HG02885 (cell line): ENCODE results near the gene IL15.
"Not testable (repeated sequence)": the region's sequence is repeated elsewhere in the genome, so short reads cannot be mapped to it uniquely, and the experiment has no call there.

Experiments
- ATAC-seq: cut with Tn5 transposase; IDR thresholded peaks from one replicate; pipeline ENCODE4 v1.9.1; 2021; ENCODE audit warnings: mild to moderate bottlenecking; ENCODE audit not compliant: unreplicated experiment, poor library complexity

IL15 gene

DNA sequence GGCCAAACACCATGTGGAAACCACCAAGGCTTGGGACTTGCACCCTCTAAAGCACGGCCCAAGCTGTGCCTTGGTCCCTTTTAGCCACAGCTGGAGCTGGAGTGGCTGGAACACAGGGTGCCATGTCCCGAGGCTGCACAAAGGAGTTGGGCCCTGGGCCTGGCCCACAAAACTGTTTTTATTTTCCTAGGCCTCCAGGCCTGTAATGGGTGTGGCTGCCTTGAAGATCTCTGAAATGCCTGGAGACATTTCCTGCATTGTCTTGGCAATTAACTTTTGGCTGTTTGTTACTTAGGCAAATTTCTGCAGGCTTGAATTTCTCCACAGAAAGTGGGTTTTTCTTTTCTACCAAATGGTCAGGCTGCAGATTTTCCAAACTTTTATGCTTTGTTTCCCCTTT is 55.7 kb downstream of the IL15 start:
- ATAC-seq: no peak

DNA sequence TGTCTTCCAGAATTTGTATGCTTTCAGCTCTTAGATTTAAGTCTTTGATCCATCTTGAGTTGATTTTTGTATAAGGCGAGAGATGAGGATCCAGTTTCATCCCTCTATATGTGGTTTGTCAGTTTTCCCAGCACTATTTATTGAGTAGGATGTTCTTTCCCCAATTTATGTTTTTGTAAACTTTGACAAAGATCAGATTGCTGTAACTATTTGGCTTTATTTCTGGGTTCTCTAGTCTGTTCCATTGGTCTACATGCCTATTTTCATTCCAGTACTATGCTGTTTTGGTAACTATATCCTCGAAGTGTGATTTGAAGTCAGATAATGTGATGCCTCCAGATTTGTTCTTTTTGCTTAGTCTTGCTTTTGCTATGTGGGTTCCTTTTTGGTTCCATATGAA is 60.7 kb downstream of the IL15 start:
- no peak for ATAC-seq

DNA sequence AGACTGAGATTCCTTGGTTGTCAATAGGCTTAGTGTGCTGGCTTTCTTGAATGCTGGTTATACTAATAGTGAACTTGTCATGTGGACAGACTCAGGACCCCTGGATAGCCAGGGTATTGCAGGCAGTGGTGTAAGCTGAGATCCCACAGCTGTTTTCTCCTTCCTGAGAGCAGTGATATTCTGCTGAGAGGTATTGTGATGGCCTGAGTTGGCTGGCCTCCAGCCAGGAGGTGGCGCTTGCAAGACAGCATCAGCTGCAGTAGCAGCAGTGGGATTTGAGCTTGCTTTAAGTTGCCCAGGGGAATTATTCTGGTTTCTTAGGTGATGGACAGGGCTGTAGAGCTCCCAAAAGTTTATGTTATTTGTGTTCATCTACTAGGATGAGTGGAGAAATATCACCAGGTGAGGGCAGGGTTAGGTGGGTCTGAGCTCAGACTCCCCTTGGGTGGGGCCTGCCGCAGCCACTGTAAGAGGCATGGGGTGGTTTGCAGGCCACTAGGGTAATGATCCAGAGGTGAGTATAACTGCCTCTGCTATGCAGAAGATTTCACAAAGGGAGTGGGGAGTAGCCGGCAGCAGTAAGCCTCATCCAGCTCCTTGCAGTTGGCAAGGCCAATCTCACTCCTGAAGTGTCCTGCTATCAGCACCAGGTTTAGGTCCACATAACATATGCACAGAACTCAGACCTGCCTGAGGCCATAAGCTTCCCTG is 66.2 kb downstream of the IL15 start:
- ATAC-seq: no peak

DNA sequence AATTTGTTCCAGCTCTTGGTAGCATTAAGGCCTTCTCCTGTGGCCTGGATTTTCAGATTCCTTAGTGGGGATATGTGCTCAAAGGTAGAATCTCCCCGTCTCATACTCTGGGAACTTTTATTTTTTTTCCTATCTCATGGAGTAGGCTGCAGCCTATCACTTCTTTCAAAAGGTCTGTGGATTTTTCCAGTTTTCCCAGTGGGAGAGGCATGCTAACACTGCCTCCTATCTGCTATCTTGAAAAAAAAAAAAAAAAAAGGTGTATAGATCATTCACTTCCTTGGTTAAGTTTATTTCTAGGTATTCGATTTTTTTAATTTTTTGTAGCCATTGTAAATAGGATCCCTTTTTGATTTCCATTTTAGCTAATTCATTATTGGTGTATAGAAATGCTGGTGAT is 67.1 kb downstream of the IL15 start:
- ATAC-seq: no peak

DNA sequence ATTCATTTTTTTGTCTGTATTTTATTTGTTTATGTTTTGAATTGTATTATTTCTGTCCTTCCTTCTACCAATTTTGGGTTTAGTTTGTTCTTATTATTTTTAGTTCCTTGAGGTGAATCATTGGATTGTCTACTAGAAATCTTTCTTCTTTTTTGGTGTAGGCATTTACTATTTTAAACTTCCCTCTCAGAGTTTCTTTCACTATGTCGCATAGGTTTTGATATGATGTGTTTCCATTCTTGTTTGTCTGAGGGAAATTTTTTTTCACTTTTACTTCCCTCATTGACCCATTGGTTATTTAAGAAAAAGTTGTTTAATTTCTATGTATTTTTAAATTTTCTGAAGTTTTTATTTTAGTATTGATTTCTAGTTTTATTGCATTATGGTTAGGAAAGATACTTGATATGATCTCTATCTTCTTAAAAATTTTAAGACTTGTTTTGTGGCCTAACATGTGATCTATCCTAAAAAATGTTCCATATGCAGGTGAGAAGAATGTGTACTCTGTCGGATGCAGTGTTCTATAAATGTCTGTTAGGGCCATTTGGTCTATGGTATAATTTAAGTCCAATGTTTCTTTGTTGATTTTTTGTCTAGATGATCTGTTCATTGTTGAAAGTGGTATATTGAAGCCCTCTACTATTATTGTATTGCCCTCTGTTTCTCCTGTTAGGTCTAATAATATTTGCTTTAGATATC is 68.8 kb downstream of the IL15 start:
- peak; percentile 79 for ATAC-seq

DNA sequence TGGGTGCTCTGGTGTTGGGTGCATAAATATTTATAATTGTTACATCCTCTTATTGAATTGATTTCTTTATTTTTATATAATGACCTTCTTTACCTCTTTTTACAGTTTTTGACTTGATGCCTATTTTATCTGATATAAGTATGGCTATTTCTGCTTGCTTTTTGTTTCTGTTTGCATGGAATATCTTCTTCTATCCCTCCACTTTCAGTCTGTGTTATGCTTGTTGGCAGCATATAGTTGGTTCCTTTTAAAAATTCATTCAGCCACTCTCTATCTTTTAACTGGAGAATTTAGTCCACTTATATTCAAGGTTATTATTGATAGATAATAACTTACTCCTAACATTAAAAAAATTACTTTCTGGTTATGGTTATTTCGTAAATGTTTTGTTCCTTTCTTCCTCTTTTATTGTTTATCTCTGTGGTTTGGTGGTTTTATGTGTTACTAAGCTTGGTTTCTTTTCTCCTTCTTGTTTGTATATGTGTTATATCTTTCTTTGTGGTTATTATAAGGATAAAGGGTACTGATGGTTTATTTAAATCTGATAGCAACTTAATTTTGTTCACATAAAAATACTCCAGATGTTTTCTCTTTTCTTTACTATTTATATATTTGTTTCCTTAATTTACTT is 69.5 kb downstream of the IL15 start:
- peak; percentile 58 for ATAC-seq

DNA sequence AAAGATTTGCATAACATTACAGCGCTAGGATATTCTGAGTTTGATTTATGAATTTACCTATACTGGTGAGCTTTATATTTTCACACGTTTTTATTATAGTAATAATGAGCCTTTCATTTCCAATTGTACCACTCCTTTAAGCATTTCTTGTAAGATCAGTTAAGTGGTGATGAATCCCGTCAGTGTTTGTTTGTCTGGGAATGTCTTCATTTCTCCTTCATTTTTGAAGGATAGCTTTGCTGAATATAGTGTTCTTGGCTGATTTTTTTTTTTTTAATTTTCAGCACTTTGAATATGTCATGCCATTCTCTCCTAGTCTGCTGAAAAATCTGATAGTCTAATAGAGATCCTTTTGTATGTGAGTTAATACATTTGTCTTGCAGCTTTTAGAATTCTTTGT is 70.1 kb downstream of the IL15 start:
- peak; percentile 3 for ATAC-seq

DNA sequence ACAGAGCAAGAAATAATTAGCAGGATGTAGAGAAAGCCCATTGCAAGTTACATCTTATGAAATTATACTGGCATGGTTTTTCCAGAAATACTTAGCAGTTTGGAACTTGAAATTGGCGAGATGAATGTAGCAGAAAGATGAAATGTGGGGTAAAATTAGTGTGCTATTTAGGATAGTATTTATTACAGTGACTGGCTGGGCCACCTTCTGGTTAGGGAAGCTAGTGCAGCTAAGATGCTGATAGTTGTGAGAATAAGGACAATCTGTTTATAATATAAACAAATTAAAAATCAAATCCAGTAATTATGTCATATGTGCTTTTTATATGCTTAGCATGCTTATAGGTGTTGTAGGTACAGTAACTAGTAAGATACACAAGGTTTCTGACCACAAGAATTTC is 74.8 kb downstream of the IL15 start:
- ATAC-seq: peak; percentile 65

DNA sequence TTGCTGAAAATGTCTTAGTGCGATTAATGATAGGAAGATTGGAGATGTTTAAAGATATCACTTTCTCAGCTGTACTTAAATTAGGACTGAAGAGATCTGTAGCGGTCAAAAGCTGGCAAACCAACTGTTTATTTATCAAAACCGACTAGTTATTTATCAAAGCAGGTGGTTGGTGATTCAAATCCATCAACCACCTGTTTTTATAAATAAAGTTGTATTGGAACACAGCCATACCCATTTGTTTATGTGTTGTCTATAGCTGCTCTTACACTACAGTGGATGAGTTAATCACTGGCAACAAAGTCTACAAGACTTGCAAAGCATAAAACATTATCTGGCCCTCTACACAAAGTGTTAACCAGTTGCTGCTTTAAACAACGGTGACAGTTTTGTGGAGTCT is 76.8 kb downstream of the IL15 start:
- no peak for ATAC-seq

DNA sequence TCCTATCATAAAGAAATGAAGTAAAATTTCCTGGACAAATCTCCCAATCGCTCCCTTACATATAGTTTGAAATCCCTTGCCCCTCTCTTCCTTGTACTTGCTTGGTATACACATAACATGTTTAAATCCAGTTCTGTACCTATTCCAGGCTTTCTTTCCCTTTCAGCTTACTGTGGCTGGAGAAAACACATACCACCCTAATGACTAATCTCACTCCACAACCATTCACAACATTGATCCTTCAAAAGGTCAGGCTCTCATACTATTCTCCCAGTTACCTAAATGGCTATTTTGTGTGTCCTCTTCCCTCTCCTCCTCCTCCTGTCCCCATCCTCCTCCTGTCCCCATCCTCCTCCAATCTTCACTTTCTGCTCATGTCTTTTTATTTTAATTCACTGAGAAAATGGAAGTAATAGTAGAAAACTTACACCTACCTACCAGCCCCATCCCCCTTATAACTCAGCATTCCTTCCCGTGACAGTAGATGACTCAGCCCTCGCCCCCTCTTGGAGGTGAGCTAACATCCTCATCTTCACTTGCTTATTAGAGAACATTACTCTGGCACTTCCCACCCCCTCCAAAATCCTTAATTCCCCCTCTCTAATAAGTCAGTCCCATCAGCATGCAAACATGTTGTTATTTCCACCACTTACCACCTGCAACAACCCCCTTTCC is 77.5 kb downstream of the IL15 start:
- ATAC-seq: no peak

DNA sequence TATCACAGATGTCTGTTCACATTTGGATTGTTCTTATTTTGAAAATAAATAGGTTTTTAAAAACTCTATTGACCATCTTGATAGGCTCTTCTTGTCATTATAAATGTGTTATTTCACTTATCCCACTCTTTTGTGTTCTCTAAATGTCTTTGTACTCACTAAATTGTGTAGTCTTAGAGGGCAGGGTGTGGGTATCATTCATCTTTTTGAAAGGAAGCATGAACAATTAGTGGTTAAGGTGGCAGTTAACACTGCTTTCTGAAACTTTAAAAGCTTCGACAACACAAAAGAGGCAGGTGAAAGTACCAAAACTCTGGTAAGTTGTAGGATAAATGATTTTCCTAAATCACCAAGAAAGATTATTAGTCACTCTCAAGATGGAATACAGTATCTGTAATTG is 83.2 kb downstream of the IL15 start:
- no peak for ATAC-seq

DNA sequence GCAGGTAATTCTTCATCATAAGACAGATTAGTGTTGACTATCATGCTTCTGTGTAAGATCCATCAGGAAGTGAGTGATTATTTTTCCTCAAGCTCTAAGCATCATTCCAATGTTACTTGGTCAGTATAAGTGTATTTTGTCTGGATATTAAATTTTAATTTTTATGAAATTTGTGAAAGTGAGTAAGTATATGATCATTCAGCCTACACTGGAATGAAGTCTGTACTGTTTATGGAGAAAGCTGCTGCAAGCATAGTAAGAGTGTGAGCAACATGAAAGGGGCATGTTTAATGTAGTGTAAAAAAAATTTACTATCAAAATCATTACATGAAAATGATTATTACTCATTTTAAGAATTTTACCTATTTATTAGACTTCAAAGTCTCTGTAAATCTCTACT is 84.8 kb downstream of the IL15 start:
- no peak for ATAC-seq

DNA sequence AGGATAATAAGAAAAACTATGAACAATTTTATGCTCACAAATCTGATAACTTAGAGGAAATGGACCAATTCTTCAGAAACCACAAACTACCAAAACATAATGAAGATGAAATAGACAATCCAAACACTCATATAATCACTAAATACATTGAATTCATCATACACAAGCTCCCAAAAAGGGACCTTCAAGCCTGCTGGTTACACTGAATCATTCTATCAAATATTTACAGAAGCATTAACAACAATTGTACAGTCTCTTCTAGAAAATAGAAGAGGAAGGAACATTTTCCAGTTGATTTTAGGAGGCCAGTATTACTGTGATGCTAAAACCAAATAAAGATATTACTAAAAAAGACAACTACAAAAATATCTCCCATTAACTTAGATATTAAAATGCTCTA is 88.3 kb downstream of the IL15 start:
- no peak for ATAC-seq

DNA sequence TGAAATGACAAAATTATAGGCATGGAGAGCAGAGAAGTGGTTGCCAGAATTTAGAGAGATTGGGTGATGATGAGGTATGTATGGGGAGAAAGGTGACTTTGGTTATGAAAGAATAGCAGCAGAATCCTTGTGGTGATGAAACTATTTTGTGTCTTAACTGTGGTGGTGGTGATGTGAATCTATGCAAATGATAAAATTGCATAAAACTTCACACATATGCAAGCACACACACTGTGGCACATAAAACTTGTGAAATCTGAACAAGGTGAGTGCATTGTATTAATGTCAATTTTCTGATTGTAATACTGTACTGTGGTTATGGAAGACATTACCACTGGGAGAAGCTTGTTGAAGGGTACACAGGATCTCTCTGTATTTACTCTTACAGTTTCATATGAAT is 91.0 kb downstream of the IL15 start:
- no peak for ATAC-seq

DNA sequence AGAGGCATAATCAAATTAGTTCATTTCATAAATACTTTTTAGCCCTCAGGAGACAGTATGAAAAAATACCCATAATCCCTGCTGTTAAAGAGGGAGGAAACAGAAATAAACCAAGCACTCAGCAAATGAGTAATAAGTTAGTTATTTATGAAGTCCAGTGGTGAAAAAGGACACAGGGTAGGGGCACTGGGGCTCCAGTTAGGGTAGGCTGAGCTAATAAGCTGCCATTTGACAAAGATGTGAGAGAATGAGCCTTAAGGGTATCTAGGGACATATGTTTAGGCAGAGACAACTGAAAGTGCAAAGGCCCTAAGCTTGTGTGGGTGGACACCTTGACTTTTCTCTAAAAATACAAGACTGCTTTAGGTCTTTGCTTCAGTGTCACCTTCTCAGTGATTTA is 94.4 kb downstream of the IL15 start:
- ATAC-seq: peak; percentile 76

DNA sequence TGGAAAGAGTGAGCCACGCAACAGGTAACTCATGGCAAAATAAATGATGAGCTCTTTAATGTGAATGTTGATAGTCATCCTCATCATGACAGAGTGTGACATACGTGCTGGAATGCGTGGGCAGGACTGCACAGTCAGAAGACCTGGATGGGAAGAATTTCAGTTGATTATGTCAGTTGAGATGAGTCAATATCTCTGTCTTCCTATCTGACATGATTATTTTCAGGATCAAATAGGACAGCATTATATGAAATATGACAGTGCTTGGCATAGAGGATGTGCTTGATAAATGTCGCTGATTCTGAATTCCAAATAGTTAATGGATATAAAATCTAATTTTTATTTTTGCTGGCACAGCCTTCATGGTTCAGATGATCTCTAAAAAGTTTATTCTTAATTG is 95.1 kb downstream of the IL15 start:
- no peak for ATAC-seq

DNA sequence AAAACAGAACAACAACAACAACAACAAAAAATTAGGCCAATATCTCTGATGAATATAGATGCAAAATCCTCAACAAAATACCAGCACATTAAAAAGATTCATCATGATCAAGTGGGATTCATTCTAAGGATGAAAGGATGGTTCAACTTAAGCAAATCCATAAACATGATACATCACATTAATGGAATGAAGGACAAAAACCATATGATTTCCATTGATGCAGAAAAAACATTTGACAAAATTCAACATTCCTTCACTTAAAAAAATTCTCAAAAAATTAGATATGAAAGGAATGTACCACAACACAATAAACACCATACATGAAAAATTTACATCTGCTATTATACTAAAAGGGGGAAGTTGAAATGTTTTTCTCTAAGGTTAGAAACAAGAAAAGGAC is 103.3 kb downstream of the IL15 start:
- no peak for ATAC-seq

DNA sequence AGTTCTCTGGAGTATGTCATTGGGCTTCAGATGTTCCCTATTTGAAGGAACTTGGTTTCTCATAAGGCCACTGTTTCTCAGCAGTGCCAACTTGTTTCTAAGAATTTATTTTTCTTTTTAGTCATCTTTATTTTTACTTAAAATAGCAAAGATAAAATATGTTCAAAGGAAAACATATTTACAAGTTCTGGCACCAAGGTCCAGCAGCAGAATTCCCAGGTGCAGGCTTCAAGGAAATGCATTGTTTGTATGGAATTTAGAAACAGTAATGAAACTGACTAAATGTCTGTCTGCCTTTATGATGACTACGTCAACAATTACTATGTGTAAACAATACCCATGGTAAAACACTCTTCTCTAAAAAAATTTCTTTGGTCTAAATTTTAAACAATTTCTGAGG is 109.6 kb downstream of the IL15 start:
- no peak for ATAC-seq

DNA sequence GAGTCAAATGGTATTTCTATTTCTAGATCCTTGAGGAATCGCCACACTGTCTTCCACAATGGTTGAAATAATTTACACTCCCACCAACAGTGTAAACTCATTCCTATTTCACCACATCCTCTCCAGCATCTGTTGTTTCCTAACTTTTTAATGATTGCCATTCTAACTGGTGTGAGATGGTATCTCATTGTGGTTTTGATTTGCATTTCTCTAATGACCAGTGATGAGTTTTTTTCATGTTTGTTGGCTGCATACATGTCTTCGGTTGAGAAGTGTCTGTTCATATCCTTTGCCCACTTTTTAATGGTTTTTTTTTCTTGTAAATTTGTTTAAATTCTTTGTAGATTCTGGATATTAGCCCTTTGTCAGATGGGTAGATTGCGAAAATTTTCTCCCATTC is 115.4 kb downstream of the IL15 start:
- not testable (repeated sequence) for ATAC-seq

DNA sequence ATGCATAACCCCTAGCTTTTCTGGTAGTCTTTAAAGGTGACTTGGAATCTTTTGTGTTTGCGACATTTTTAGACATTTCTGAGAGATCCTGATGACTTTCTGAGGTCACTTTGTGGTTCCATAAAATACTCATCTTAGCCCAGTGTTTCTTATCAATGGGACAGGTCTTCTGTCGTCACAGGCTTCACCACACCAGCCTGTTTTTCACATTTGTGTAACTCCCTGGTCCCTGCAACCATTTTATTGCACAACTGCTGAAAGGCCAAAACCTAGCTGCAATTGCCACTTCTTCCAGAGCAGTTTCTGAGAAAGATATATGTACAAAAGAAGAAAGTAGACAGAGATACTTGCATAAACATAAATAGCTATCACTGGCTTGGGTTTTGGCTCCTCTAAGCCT is 120.9 kb downstream of the IL15 start:
- ATAC-seq: peak; percentile 48

DNA sequence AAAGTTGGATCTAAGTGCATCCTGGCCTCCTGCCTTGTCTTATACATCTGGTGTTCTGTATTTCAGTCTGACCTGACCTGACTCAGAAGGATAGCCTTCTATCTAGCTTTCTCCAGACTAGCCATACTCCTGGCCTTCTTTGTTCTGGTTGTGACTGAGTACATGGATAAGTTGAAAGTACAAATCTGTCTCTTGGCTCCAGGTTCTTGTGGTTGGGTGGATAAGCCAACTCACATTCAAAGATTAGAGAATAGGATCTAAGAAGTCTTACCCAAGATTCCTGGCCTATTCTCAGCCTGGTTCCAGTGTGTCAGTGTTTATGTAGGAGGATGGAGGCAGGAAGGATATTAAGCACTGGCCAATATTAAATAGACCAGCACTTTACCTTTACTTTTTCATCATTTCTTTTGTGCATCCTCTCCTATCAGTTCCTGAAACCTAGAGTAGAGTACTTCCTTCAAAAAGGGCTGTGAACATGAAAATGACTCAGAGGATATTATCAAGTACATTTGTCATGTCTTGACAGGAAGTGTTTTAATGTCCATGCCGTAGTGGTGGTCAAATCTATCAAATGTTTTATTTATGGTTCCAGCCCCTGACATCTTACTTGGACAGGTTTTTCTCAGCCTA is 123.5 kb downstream of the IL15 start:
- ATAC-seq: no peak
